Brain microvascular endothelial cell (primary cell): ENCODE results near the gene RNF186.
"Not testable (repeated sequence)": the region's sequence is repeated elsewhere in the genome, so short reads cannot be mapped to it uniquely, and the experiment has no call there.

Source experiments
- DNase-seq: peaks from one replicate; pipeline ENCODE4 v3.0.0-alpha.2; 2020
- H3K27ac ChIP-seq: fragments of 250-450 bp; sonication (Bioruptor Pico); 2 replicates; pipeline ENCODE4 v1.5.1; 2020; ENCODE audit warnings: mild to moderate bottlenecking, moderate library complexity
- H3K27me3 ChIP-seq: fragments of 250-450 bp; sonication (Bioruptor Pico); replicated peaks from 2 replicates; pipeline ENCODE4 v1.5.1; 2020; ENCODE audit warnings: mild to moderate bottlenecking
- H3K36me3 ChIP-seq: fragments of 250-450 bp; sonication (Bioruptor Pico); replicated peaks from 2 replicates; pipeline ENCODE4 v1.5.1; 2020; ENCODE audit warnings: mild to moderate bottlenecking
- H3K4me3 ChIP-seq: 2 replicates; pipeline ENCODE4 v1.5.1; 2011; ENCODE audit warnings: low read depth, mild to moderate bottlenecking, control low read depth, low read length, moderate library complexity
- in situ Hi-C: cut with HindIII; loops from 2 replicates; pipeline ENCODE4 v1.10.0; 2017; ENCODE audit warnings: low sequenced_read_pairs, low pct_ligation_motif_present
- TF ChIP-seq, protein P1 (sequence below): IDR thresholded peaks from 2 replicates; pipeline ENCODE4 v1.5.1; 2011; ENCODE audit warnings: low read depth, mild to moderate bottlenecking, moderate library complexity, low read length, control low read depth, inconsistent platforms; ENCODE audit errors: missing control alignments

RNF186 gene

DNA sequence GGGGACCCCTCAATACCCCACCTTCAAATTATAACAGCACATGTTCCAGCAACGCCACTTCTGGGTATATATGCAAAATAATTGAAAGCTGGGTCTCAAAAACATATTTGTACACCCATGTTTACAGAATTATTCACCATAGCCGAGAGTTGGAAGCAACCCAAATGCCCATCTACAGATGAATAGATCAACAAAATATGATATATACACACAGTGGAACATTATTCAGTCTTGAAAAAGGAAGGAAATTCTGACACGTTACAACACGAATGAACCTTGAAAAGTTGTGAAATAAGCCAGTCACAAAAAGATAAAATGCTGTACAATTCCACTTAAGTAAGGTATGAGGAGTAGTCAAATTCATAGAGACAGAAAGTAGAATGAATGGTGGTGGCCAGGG lies 20.5 kb downstream of the RNF186 start:
- no peak overlapping the region for H3K4me3 ChIP-seq
- DNase-seq: no peak
- H3K27me3 ChIP-seq: no peaks in the 10 kb centered on the region
- H3K36me3 ChIP-seq: no peaks in the 10 kb centered on the region
- in situ Hi-C loops: no loop called here
- no peak overlapping the region for H3K27ac ChIP-seq
- TF ChIP-seq, protein P1, sequence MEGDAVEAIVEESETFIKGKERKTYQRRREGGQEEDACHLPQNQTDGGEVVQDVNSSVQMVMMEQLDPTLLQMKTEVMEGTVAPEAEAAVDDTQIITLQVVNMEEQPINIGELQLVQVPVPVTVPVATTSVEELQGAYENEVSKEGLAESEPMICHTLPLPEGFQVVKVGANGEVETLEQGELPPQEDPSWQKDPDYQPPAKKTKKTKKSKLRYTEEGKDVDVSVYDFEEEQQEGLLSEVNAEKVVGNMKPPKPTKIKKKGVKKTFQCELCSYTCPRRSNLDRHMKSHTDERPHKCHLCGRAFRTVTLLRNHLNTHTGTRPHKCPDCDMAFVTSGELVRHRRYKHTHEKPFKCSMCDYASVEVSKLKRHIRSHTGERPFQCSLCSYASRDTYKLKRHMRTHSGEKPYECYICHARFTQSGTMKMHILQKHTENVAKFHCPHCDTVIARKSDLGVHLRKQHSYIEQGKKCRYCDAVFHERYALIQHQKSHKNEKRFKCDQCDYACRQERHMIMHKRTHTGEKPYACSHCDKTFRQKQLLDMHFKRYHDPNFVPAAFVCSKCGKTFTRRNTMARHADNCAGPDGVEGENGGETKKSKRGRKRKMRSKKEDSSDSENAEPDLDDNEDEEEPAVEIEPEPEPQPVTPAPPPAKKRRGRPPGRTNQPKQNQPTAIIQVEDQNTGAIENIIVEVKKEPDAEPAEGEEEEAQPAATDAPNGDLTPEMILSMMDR: no peak

DNA sequence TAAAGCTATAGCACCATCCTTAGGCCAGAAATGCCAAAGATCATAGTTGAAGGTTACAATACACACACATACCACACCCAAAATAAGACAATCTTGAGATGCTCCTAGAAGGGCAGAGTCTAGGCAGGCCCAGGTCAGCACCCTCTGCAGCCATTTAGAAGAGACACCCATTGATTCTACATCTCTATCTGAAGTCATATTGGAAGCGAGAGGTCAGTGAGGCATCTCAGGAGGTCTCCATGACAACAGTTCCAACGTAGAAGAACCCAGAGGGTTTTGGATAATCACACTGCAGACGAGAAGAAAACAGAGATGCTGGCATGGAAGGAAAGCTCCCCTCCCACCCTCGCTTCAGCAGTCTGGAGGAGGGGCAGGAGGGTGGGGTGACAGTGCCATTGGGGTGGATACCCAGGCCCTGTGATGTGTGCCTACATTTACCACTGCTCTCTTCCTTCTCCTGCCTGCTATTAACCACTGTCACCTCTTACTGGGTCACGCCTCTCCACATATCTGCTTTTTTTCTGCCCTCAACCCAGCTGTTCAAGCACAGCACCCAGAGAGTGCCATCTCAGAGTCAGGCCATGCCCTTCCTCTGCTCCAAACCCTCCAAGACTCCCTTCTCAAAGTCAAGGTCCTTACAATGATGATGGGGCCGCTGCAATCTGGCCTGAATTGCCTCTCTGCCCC lies 21.6 kb downstream of the RNF186 start:
- Histone ChIP-seq H3K36me3 (no peaks in the 10 kb centered on the region), H3K27ac (no peak overlapping the region), H3K4me3 (no peak overlapping the region), H3K27me3 (no peaks in the 10 kb centered on the region)
- no peak for DNase-seq
- in situ Hi-C loops: no loop called here
- TF ChIP-seq, protein P1: no peak

DNA sequence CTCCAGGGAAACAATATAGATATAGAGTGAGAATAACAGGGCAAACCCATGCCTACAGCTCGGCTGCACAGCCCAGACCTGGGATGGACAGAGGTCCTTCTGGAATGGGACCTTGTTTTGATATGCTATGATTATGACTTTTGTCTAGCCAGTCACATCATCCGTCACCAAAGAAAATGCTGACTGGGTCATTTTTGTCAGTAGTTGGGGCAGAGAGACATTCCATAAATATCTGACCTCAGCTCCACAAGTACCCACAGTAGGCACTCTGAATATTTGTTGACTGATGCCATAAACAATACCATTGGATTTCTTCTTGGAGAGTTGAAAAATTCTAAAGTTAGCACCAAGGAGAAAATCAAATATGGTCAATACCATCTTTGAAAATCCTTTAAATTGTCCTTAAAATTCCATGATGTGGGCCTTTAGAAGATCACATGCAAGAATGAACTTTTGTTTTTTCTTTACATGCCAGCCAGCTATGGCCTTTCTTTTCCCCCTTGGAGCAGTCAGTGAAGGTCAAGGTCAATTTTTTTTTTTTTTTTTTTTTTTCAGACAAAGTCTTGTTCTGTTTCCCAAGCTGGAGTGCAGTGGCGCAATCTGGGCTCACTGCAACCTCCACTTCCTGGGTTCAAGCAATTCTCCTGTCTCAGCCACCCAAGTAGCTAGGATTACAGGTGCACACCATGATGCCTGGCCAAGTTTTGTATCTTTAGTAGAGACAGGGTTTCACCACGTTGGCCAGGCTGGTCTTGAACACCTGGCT lies 22.7 kb downstream of the RNF186 start:
- no peak overlapping the region for H3K4me3 ChIP-seq
- DNase-seq: no peak
- in situ Hi-C loops: no loop called here
- H3K36me3 ChIP-seq: no peaks in the 10 kb centered on the region
- no peak overlapping the region for H3K27ac ChIP-seq
- no peaks in the 10 kb centered on the region for H3K27me3 ChIP-seq
- TF ChIP-seq, protein P1: no peak

- DNase-seq: not testable (repeated sequence)
Observed at GRCh38 chr1:19790061-19790975, 24.8 kb downstream of the RNF186 start.

GRCh38 chr1:19786988-19787423 lies 28.1 kb downstream of the RNF186 start:
- no peak for DNase-seq
- no peak overlapping the region for H3K4me3 ChIP-seq
- in situ Hi-C loops: no loop called here
- H3K27ac ChIP-seq: no peak overlapping the region
- no peaks in the 10 kb centered on the region for H3K27me3 ChIP-seq
- H3K36me3 ChIP-seq: no peaks in the 10 kb centered on the region
- TF ChIP-seq, protein P1: no peak

More at GRCh38 chr1:19790061-19790975, 24.8 kb downstream of the RNF186 start:
- in situ Hi-C loops, H3K36me3 ChIP-seq, H3K27me3 ChIP-seq, H3K4me3 ChIP-seq, H3K27ac ChIP-seq: not testable (repeated sequence)

- no peak overlapping the region for H3K4me3 ChIP-seq
- H3K27ac ChIP-seq: no peak overlapping the region
- no peaks in the 10 kb centered on the region for H3K27me3 ChIP-seq
- TF ChIP-seq, protein P1: peak; percentile 7
- in situ Hi-C loops: no loop called here
- H3K36me3 ChIP-seq: no peaks in the 10 kb centered on the region
- DNase-seq: no peak
Observed at GRCh38 chr1:19785660-19786059, 29.4 kb downstream of the RNF186 start.
